Stimulated activated CD4-positive, alpha-beta T cell treated with anti-CD3 and anti-CD28 coated beads, TNF-alpha, amount 100 ng/mL, for 1 hour (primary cell): ENCODE results near the gene SORCS1.

Source experiments
- DNase-seq, 3 donors: peaks; one replicate each; pipeline ENCODE4 v3.0.0-alpha.2; 2020; ENCODE audit warnings: low read depth in 3 of 3, low spot score in 1 of 3

SORCS1 gene

DNA sequence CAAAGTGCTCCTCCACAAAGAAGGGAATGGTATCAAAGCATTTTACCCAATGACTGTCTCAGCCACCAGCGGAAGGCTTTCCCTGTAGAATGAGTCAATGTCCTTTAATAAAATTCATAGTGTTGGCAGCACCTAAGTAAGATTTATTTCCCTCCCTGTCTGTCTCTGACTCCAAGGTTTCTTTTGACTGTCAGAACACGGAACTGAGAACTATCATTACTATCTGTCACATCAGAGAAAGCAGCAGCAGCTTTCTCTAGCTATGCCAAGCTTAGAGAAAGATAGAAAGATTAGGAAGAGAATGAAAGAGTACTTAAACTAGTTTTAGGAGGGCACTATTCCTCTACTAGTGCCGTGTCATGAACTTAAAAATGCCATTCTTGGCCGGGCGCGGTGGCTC, 400.1 kb downstream of the SORCS1 start:
- no peak for DNase-seq

DNA sequence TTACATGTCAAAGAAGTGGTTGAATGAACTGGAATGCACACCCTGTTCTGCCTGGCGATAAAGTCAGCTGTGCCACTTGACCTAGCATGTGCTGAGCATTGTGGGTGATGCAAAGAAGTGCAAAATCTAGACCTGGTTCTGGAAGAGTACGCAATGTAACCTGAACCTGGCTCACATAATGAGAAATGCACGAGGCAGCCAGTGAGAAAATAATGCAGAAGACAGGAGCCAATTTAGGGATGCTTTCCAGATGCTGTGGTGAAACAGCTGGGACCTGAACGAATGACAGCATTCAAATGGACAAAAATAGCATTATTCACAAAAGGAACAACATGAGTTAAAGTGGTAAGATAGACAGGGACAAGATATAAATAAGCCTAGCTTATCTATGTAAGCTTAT, 402.6 kb downstream of the SORCS1 start:
- DNase-seq: no peak

DNA sequence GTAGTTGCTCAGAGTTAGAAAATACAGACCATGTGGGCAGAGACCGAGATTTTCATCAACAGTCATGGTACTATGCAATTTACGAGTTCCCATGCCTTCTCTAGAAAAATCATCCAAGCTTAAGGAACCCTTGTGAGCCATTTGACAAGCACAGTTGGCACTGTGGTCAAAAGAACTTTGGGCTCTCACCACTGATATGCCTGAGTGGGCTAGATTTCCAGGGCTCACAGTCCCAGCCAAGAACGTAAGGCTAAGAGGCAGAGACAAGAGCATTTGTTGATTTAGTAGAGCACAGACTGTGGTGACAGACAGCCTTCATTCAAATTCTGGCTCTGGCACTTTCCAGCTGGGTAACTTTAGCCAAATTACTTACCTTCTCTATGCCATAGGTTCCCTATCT, 407.0 kb downstream of the SORCS1 start:
- DNase-seq: no peak

DNA sequence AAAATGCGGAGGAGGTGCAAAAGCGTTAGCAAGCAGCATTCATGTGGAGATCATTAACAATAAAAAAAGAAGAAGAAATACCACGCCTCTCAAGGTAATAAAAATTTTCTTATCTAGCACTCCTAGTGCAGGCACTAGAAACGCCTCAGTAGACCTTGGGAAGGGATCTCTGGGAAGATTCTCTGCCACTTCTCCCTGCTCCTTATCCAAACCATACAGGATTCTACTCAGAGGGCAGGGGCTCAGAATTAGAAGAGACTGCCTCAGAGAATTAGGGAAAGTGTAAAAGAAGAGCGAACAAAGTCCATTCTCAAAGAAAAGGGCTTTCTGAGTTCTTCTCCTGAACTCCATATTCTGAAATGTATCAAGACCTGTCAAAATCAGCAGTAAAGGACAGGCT, 413.4 kb downstream of the SORCS1 start:
- DNase-seq: no peak

DNA sequence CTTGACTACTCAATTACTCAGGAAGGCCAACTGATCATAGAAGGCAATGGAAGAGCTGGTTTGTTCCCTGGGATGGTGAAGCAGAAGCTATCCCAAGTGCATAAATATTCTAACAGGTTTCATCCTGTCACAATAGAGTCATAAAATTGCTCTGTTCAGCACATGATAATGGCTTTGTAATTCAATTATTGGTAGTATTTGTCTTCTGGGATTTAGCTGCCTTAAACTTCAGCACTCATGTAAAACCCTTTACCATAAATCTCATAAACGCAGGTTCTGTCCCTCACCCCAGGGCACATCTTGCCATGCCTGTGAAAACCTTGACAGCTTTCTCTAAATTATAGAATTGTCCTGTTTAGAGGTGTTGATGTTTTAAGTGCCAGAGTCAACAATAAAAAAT, 417.6 kb downstream of the SORCS1 start:
- no peak for DNase-seq

DNA sequence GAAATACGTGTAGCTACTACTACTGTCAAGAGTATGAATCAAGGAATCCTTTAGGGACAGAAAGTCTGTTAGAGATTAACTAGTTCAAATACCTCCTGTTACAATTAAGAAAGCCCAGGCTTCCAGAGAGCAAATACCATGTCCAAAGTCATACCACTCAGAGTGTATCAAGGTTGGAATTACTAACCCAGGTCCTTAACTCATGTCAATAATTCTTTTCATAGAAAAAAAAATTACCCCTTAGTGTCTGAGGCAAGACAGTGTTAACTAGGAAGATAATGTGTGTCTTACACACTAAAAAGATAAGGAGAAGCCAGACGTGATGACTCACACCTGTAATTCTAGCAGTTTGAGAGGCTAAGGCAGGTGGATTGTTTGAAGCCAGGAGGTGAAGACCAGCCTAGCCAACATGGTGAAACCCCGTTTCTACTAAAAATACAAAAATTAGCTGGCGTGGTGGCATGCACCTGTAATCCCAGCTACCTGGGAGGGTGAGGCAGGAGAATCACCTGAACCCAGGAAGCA, 423.4 kb downstream of the SORCS1 start:
- DNase-seq: no peak

DNA sequence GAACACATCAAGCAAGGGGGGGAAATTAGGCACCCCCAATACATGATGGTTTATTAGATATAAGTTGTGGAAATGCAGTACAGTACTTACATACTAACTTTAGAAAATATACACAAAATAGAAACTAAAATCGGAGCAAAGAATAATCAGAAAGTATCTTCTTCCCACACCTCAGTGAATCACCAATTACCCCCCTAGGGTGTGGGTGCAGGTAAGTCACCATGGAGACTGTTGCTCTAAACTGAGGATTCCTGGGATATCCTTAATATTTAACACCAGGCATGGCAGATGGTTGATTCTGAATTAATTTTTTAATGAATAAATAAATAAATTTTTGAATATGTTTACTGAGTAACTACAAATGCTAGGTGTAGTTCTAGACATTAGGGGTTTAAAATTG, 424.4 kb downstream of the SORCS1 start:
- DNase-seq: no peak

DNA sequence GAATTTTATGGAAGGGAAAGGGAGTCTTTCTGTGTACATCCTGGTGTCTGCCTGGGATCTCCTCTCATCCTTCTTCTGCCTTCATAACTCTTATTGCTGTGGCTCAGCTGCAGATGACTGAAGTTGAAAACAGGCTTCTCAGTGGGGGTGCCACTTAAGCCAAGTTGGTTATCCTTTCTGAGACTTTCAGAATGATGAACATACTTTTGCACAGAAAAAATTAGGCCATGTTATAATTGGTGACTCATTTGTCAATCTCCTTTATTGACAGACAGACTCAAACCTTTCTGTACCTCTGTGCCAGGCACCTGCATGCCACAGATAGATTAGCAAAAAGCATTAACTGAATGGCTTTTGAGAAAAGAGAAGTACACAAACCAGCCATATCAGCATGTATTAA, 430.3 kb downstream of the SORCS1 start:
- no peak for DNase-seq

DNA sequence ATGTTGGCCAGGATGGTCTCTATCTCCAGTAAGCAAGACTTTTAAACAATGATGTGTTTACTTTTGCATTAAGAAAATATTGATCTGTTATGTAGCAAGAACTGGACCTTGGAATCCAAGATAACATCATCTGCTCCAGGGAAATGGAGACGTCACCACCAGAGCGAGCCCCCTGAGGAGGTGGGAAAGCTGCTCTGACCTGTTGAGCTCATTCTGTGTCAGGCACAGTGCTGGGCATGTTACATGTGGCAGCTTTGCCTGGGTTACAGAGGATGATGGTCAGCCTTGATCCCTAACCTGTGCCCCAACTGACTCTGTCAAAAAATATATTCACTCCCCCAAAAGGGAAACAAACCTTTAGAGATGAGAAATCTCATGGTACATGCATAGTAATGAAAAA, 436.3 kb downstream of the SORCS1 start:
- DNase-seq: no peak

DNA sequence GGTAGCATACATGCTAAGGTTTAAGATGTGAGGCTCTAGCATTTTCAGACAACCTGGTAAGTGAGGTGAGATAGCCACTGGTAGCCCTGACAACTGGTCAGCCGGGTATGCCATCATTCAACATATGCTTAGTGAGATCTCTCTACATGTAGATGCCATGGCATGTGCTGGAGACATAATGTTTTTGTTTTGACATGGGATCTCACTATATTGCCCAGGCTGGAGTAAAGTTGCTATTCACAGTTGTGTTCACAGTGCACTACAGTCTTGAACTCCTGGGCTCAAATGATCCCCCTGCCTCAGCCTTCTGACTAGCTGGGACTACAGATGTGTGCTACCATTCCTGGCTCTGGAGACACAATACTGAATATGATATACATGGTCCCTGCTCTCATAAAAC, 437.3 kb downstream of the SORCS1 start:
- DNase-seq: no peak

DNA sequence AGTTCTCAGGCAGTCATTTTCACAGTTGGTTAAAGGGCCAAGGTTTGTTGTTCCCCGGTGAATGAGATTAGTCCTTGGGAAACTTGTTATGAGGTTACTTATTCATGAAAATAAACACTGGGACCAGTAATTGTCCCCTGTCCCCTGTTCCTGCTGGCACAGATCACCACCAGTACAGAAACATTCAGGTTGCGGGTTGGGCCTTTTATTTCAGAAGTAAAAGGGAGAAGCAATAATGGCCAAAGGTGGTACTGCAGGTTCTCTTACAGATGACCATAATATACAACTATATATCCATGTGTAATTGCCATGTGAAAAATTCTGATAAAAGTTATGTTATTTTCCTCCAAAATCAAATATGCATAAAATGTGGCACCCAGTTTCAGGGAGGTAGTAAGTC, 442.0 kb downstream of the SORCS1 start:
- no peak for DNase-seq

DNA sequence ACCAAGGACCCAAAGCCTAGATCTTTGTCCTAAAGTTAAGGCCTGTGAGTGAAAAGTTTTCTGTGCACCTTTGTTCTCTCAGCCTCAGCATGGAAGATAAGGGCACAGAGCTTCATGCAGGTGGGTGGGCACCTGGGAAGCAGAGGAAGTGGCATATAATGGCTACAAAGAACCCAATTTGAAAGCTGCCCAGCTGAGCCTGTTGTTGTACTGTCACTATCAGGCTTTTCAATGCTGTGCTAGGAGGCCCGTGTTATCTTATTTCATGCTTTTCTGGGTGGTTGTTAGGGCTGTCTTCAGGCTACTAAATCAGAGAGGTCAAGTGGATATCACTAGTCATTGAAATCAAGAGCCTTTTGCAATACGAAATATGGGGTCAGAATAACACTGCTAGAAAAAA, 443.8 kb downstream of the SORCS1 start:
- no peak for DNase-seq

DNA sequence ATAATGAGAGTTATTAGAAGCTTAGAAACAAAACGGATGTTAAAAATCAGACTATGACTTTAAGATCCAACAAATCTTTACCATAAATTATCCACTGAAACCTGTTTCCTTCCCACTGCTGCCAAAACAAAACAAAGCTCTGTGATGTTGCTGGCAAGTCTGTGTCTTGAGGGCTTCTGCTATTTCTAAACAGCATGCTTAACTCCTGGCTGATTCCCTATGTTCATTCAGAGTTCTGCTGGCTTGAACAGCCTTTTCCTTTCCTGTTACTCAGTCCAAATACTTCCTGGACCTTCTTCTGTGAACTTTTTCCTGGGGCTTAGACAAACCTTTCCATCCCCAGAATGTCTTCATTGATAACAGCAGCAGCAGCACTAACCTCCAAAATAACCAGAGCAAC, 448.1 kb downstream of the SORCS1 start:
- DNase-seq: no peak

DNA sequence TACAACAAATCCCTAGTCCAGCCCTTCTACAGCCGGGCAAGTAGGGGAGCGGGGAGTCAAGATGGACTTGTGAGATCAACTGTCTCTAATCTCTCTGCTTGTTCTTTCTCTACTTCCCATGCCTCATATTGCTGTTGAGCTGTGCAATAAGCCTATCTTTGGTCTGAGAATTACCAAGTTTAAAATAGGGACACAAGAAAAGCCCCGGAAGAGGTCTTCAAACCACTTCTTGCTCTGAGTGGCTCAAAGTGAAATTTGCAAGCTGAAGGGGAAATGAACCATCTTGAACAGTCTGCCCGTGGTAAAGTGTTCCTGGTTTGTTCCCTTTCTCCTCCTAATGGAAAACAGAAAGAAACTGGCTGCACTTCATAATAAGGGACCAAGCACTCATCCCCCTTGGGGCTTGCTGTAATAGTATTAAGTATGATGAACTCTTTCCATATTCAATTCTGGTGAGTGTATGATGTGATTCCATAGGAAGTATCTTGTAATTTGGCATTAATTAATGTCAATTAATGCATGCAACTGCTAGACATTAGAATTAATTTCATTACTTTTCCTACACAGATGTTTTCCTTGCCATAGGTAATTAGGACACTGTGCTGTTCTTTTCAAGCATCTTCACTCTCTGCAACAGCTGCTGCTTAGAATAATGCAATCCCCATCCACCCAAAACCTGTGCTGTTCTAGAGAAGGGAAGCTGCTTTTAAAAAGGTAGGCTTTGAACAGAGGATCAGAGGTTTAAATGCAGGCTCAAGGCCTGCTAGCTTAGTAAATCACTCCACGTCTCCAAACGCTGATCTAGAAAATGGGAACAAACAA, 449.6 kb downstream of the SORCS1 start:
- no peak for DNase-seq

DNA sequence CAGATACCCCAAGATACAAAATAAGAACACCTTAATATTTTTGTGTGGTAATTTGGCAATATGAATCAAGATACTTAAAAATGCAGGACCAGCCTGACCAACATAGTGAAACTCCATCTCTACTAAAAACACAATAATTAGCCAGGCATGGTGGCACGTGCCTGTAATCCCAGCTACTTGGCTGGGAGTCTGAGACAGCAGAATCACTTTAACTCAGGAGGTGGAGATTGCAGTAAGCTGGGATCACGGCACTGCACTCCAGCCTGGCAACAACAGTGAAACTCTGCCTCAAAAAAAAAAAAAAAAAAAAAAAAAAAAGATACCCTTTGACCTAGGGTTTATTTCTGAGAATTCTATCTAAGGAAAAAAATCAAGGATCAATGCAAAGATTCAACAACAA, 450.7 kb downstream of the SORCS1 start:
- DNase-seq: no peak

DNA sequence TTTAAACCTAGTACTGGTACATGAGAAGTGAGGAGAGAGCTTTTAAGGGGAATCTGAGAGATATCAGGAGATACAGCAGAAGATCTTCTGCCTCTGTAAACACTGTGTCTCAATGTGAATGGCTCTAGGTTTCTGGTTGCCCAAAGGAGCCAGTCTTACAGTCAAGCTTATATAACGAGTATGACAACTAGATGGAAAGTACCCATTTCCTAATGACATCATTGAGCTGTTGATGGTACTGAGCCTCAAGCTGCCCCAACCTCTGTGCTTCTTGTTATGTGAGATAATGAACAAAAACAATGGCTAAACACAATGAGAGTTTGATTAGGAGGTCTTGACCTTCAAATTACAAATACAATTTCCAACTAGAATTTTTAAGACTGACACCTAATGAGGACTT, 451.5 kb downstream of the SORCS1 start:
- no peak for DNase-seq

DNA sequence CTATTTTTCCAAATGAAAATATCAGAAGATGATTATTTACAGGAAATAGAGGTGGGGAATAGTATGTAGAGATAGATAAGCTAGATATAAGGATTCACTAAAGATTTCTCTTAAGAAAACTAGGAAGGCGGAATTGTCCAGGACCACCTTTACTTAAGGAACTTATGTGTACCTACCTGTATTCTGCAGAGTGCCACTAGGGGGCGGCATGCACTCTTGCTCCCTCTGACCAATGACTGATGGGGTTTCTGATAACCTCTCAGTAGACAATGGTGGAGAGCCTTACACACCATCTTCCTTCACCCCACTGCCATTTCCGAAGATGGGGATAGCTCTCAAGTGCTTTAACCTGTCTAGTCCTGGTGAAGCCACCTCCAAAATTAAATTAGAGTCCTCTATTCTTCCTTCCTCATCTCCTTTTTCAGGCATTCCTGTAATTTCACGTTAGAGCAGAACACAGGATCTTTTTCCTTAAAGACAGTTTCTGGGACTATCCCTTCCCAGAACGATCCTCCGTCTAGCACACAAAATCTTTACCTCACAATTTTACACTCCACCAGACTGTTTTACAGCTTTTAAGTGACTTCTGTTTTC, 453.1 kb downstream of the SORCS1 start:
- no peak for DNase-seq

DNA sequence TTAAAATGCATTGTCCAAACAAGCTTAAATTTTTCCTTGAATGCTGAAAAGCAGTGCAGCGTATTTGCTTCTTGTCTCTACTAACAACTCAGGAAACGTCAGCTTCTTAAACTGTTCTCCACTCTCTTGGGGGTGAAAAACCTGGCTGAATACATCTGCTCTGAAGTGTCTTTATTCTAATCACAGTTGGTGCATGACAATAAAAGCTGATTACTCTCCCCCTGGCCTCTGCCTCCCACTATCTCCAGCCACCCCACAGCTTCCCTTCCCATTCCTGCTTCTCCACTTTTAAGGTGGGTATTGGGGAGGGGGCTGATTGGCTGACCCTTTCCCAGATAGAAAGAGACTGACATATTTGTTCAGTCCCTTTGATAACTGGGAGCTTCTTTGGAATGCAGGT, 456.0 kb downstream of the SORCS1 start:
- DNase-seq: no peak

DNA sequence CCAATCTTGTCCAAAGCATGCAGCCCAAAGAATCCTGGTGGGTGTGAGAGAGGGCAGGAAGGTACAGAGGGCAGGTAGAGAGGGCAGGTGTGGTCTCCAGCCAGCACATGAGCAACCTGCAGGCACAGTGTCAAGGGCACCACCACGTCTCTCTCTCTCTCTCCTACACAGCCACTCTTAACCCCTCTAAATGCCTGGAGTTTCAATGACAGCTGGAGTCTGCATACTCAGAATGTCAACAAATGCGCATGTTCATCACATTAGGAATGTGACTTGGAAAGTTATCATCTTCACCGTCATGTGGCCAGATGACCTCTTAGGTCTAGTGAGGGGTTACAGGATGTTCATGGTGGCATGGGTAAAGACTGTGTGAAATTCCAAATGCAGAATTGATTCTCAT, 456.8 kb downstream of the SORCS1 start:
- no peak for DNase-seq

DNA sequence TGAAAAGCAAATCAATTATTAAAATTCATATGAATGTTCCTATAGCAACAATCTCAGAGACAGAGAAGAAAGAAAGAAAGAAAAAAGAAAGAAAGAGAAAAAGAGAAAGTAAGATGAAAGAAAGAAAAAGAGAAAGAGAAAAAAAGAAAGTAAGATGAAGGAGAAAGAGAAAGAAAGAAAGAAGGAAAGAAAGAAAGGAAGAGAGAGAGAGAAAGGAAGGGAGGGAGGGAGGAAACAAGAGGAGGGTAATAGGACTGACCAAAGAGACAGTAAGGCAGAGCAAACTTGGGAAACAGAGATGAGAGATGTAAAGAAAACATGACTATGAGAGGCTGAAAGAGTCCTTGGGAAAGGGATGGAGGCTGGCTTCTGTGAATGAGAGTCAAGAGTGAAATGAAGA, 458.4 kb downstream of the SORCS1 start:
- DNase-seq: no peak

DNA sequence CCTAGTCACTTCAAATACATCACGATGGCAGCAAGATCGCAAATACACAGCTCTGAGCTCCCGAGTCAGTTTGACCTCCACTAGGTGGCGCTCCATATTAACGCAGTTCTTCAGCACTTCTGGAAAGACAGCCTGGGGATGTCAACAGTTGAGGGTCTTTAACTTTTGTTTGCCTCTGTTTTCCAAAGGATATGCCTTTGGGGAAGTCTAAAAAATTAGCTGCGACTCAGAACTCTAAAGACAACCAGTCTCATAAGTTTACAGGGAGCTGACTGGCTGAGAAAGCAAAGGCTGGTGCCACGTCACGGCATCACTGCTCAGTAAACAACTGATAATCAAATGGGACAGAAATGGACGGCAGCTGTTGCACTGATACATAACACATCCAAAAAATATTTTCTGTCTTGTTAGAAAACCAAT, 458.8 kb downstream of the SORCS1 start:
- DNase-seq: no peak

DNA sequence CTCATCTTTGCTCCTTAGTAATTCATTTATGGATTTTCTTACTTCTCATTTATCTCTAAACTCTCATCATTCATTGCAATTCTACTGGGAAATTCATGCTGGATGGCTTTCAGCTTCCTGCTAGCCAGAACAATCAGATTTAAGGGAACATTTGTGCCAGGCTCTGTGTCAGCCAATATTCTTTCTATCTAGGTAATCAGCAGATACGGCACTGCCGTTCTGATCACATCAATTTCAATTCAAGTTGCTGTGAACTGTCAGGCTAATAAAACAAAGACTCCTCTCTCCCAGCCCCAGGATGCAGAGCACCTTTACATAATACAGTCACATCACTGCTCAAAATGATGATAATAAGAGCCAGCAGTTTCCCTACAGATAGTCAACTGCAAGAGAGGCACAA, 468.3 kb downstream of the SORCS1 start:
- no peak for DNase-seq

DNA sequence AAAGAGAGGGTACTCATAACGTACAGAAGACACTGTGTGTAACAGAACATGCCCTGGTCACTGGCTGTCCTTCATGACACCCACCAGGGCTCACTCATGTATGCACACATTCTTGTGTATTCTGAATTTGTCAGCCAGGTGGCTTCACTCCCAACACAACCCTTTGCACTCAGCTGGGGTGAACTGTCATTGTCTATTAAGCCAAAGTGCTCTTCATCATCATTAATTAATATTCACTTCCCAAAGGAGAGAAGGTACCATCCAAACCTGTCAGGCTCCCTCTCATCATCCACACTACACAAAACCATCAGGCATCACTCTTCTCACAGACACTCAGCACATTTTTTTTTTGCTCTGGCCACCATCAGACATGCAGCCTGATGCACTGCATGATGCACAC, 469.8 kb downstream of the SORCS1 start:
- DNase-seq: no peak
